Keratinocyte (primary cell): ENCODE results near the gene RXRA. TPM values are rescaled to one million over a fixed set of nuclear protein-coding genes. Genes with fewer than 3 reads are reported as not detected.

Experiments used
- DNase-seq: peaks from one replicate; pipeline ENCODE4 v3.0.0-alpha.2; 2011; ENCODE audit warnings: low read depth, missing footprints, low spot score
- FAIRE-seq: peaks from 2 replicates; lab custom pipeline; 2011; peaks lifted over from hg19 to GRCh38; lab: Jason Lieb, UNC
- H2AFZ ChIP-seq: 2 replicates; pipeline ENCODE4 v1.6.0; 2012; ENCODE audit warnings: low read length, control low read depth, inconsistent platforms; ENCODE audit not compliant: control insufficient read depth
- H3K27ac ChIP-seq: 2 replicates; pipeline ENCODE4 v1.5.1; 2011; ENCODE audit warnings: low read length; ENCODE audit not compliant: control insufficient read depth, insufficient read depth
- H3K27me3 ChIP-seq: 3 replicates; pipeline ENCODE4 v1.6.0; 2011; ENCODE audit warnings: low read length; ENCODE audit not compliant: control insufficient read depth, insufficient read depth; ENCODE audit errors: extremely low read depth
- H3K36me3 ChIP-seq, 2 experiments: 2 replicates in 1 of 2; 3 replicates in 1 of 2; pipeline ENCODE4 v1.5.1; 2011; ENCODE audit warnings: low read length in 2 of 2, mild to moderate bottlenecking in 1 of 2; ENCODE audit not compliant: control insufficient read depth in 2 of 2, insufficient read depth in 2 of 2; ENCODE audit errors: extremely low read depth in 1 of 2
- H3K4me1 ChIP-seq: 3 replicates; pipeline ENCODE4 v1.5.1; 2011; ENCODE audit warnings: low read length; ENCODE audit not compliant: control insufficient read depth, insufficient read depth; ENCODE audit errors: extremely low read depth
- H3K4me2 ChIP-seq: 3 replicates; pipeline ENCODE4 v1.6.0; 2011; ENCODE audit warnings: low read depth, low read length; ENCODE audit not compliant: control insufficient read depth, insufficient read depth; ENCODE audit errors: extremely low read depth
- H3K4me3 ChIP-seq, 3 experiments: fragments of 200-600 bp in 1 of 3; sonication (generic) in 1 of 3; 2 replicates in 2 of 3; 3 replicates in 1 of 3; pipeline ENCODE4 v1.5.1; 2011 to 2016; ENCODE audit warnings: low read length in 3 of 3, mild to moderate bottlenecking in 3 of 3, control low read depth in 2 of 3, inconsistent platforms in 1 of 3, low read depth in 1 of 3, mixed read lengths in 1 of 3, mixed run types in 1 of 3, moderate library complexity in 1 of 3; ENCODE audit not compliant: control insufficient read depth in 2 of 3, insufficient read depth in 2 of 3; ENCODE audit errors: extremely low read depth in 1 of 3
- H3K79me2 ChIP-seq: 2 replicates; pipeline ENCODE4 v1.6.0; 2012; ENCODE audit warnings: low read length; ENCODE audit not compliant: control insufficient read depth, insufficient read depth
- H3K9ac ChIP-seq: 3 replicates; pipeline ENCODE4 v1.6.0; 2011; ENCODE audit warnings: low read length; ENCODE audit not compliant: control insufficient read depth, insufficient read depth; ENCODE audit errors: extremely low read depth
- H3K9me1 ChIP-seq: 3 replicates; pipeline ENCODE4 v1.6.0; 2011; ENCODE audit warnings: low read length; ENCODE audit not compliant: control insufficient read depth, insufficient read depth; ENCODE audit errors: extremely low read depth
- H3K9me3 ChIP-seq: 2 replicates; pipeline ENCODE4 v1.5.1; 2012; ENCODE audit warnings: low read depth, low read length; ENCODE audit not compliant: control insufficient read depth
- H4K20me1 ChIP-seq: 3 replicates; pipeline ENCODE4 v1.6.0; 2011; ENCODE audit warnings: low read length; ENCODE audit not compliant: control insufficient read depth, insufficient read depth; ENCODE audit errors: extremely low read depth
- CTCF ChIP-seq, 3 experiments: IDR thresholded peaks in 1 of 3; conservative IDR thresholded peaks in 1 of 3; optimal IDR thresholded peaks in 1 of 3; 2 replicates in 2 of 3; 3 replicates in 1 of 3; pipeline versions ENCODE3 to v1.5.1; 2011; ENCODE audit warnings: low read length in 3 of 3, mild to moderate bottlenecking in 3 of 3, moderate library complexity in 2 of 3, control low read depth in 1 of 3, inconsistent platforms in 1 of 3; ENCODE audit not compliant: insufficient read depth in 2 of 3; ENCODE audit errors: extremely low read depth in 1 of 3
- EZH2 ChIP-seq: IDR thresholded peaks from one replicate; pipeline ENCODE4 v1.6.1; 2012; ENCODE audit warnings: inconsistent platforms, mild to moderate bottlenecking, low read length, moderate library complexity
- dilution Hi-C: fragments of 300-500 bp; cut with MboI; formaldehyde crosslinking; loops from one replicate; pipeline ENCODE4 v1.7.0; 2020; ENCODE audit warnings: low sequenced_read_pairs; ENCODE audit not compliant: extremely low pct_ligation_motif_present
- polyA plus RNA-seq, 5 experiments: library from polyadenylated mRNA; depleted of rRNA in 3 of 5; stranded (reverse) in 3 of 5; stranded (forward) in 1 of 5; unstranded in 1 of 5; fragments of >200 nt; gene quantifications; 1 replicate in 1 of 5; 2 replicates in 3 of 5; 3 replicates in 1 of 5; pipeline versions ENCODE4 v1.2.1 to v1.2.3, GENCODE V29; 2011 to 2012; ENCODE audit warnings: missing spikeins in 2 of 5, low read depth in 1 of 5, low replicate concordance in 1 of 5

The RXRA gene
- polyA plus RNA-seq, 1 donor (not counting 4 experiments of a cell fraction or from before 2014, with no cell fraction given), result 9.7 TPM

GRCh38 chr9:134278974-134279640 is 47.1 kb upstream of the RXRA start:
- Histone ChIP-seq H3K79me2 (no peaks in the 10 kb centered on the region), H4K20me1 (peaks cover 6% of the 10 kb centered on the region), H3K4me1 (peaks cover 7% of the 10 kb centered on the region), H3K36me3 (no peaks in the 10 kb centered on the region), H3K9me3 (no peaks in the 10 kb centered on the region), H3K4me2 (no peak overlapping the region), H3K27me3 (peaks cover 38% of the 10 kb centered on the region), H3K9me1 (no peaks in the 10 kb centered on the region), H2AFZ (no peak overlapping the region), H3K27ac (no peak overlapping the region), H3K4me3 (no peak overlapping the region), H3K9ac (no peak overlapping the region)
- TF ChIP-seq EZH2 (no peak), CTCF (optimal IDR thresholded peaks at IDR 0.05 in 1 of 3, IDR thresholded peaks at IDR 0.05 in 1 of 3, conservative IDR thresholded peaks at IDR 0.05 in 1 of 3; ENCODE audit: extremely low read depth in 1 of 3, insufficient read depth in 2 of 3, low read length in 3 of 3) (no peak)
- no peak for DNase-seq
- dilution Hi-C loops, result no loop called here
- no peak for FAIRE-seq

- TF ChIP-seq EZH2 (no peak), CTCF (optimal IDR thresholded peaks at IDR 0.05 in 1 of 3, IDR thresholded peaks at IDR 0.05 in 1 of 3, conservative IDR thresholded peaks at IDR 0.05 in 1 of 3; ENCODE audit: extremely low read depth in 1 of 3, insufficient read depth in 2 of 3, low read length in 3 of 3) (no peak)
- H3K27me3 ChIP-seq, result peaks cover 30% of the 10 kb centered on the region
- no peaks in the 10 kb centered on the region for H3K9me3 ChIP-seq
- no peaks in the 10 kb centered on the region for H3K9me1 ChIP-seq
- DNase-seq, result no peak
- H3K36me3 ChIP-seq, result no peaks in the 10 kb centered on the region
- dilution Hi-C loops, result no loop called here
- H3K4me1 ChIP-seq, result peaks cover 7% of the 10 kb centered on the region
- no peak for FAIRE-seq
- H3K27ac ChIP-seq, result no peak overlapping the region
- no peak overlapping the region for H3K4me3 ChIP-seq
- no peak overlapping the region for H2AFZ ChIP-seq
- H4K20me1 ChIP-seq, result peaks cover 6% of the 10 kb centered on the region
- no peaks in the 10 kb centered on the region for H3K79me2 ChIP-seq
- H3K9ac ChIP-seq, result no peak overlapping the region
- no peak overlapping the region for H3K4me2 ChIP-seq
Measured at GRCh38 chr9:134282138-134282650, 44.1 kb upstream of the RXRA start.
